MM.1S (cell line): ENCODE measurements around the gene VAV3.

Source experiments
- DNase-seq: peaks from one replicate; pipeline ENCODE4 v3.0.0-alpha.2; 2015
- H2AFZ ChIP-seq: fragments of 300-600 bp; sonication (generic); 2 replicates; pipeline ENCODE4 v1.6.0; 2016; ENCODE audit warnings: antibody characterized with exemption, low read length
- H3F3A ChIP-seq: fragments of 300-600 bp; sonication (generic); 2 replicates; pipeline ENCODE4 v1.6.1; 2016; ENCODE audit warnings: mild to moderate bottlenecking, antibody characterized with exemption, low read length, moderate library complexity, mixed read lengths; ENCODE audit not compliant: insufficient read depth
- H3K27ac ChIP-seq: fragments of 300-600 bp; sonication (generic); 2 replicates; pipeline ENCODE4 v1.5.1; 2016; ENCODE audit warnings: mild to moderate bottlenecking, low read length
- H3K27me3 ChIP-seq: fragments of 300-600 bp; sonication (generic); replicated peaks from 2 replicates; pipeline ENCODE4 v1.6.0; 2016; ENCODE audit warnings: low read length; ENCODE audit not compliant: insufficient read depth
- H3K36me3 ChIP-seq: fragments of 300-600 bp; sonication (generic); replicated peaks from 2 replicates; pipeline ENCODE4 v1.6.1; 2016; ENCODE audit warnings: mild to moderate bottlenecking, low read length, mixed read lengths; ENCODE audit not compliant: insufficient read depth
- H3K4me1 ChIP-seq: fragments of 300-600 bp; sonication (generic); 2 replicates; pipeline ENCODE4 v1.6.1; 2016; ENCODE audit warnings: low read length, mixed read lengths
- H3K4me2 ChIP-seq: fragments of 300-600 bp; sonication (generic); 2 replicates; pipeline ENCODE4 v1.6.0; 2016; ENCODE audit warnings: low read depth, low read length
- H3K4me3 ChIP-seq: fragments of 300-600 bp; sonication (generic); 2 replicates; pipeline ENCODE4 v1.5.1; 2016; ENCODE audit warnings: low read length, mixed read lengths
- H3K79me2 ChIP-seq: fragments of 300-600 bp; sonication (generic); 2 replicates; pipeline ENCODE4 v1.6.1; 2016; ENCODE audit warnings: mixed run types, low read length, mixed read lengths
- H3K9ac ChIP-seq: fragments of 300-600 bp; sonication (generic); 2 replicates; pipeline ENCODE4 v1.6.1; 2016; ENCODE audit warnings: low read length, mixed read lengths
- H3K9me2 ChIP-seq: fragments of 300-600 bp; sonication (generic); replicated peaks from 2 replicates; pipeline ENCODE4 v1.6.1; 2016; ENCODE audit warnings: mild to moderate bottlenecking, low read length, mixed read lengths; ENCODE audit not compliant: insufficient read depth
- H3K9me3 ChIP-seq: fragments of 300-600 bp; sonication (generic); replicated peaks from 2 replicates; pipeline ENCODE4 v1.6.1; 2016; ENCODE audit warnings: mild to moderate bottlenecking, low read length, mixed read lengths; ENCODE audit not compliant: insufficient read depth
- H4K20me1 ChIP-seq: fragments of 300-600 bp; sonication (generic); 2 replicates; pipeline ENCODE4 v1.6.1; 2016; ENCODE audit warnings: mild to moderate bottlenecking, low read length, moderate library complexity, mixed read lengths; ENCODE audit not compliant: insufficient read depth
- EZH2 ChIP-seq: fragments of 300-600 bp; sonication (generic); optimal IDR thresholded peaks from 2 replicates; pipeline ENCODE3; 2017; ENCODE audit warnings: low read depth, mild to moderate bottlenecking, antibody characterized with exemption, low read length, mixed read lengths
- EZH2phosphoT487 ChIP-seq: fragments of 300-600 bp; sonication (generic); IDR thresholded peaks from 2 replicates; pipeline ENCODE4 v1.6.1; 2018; ENCODE audit warnings: antibody characterized with exemption, low read length
- TF ChIP-seq, protein P1 (sequence below): fragments of 300-600 bp; sonication (generic); IDR thresholded peaks from 2 replicates; pipeline ENCODE4 v1.5.1; 2016; ENCODE audit warnings: antibody characterized with exemption, low read length, mixed read lengths

Gene VAV3

GRCh38 chr1:107530543-107530942, 434.4 kb downstream of the VAV3 start:
- Histone ChIP-seq H3K9ac (no peak overlapping the region), H3K4me2 (no peak overlapping the region), H3K9me3 (no peaks in the 10 kb centered on the region), H3F3A (no peaks in the 10 kb centered on the region), H4K20me1 (no peaks in the 10 kb centered on the region), H2AFZ (no peak overlapping the region), H3K79me2 (no peaks in the 10 kb centered on the region), H3K36me3 (no peaks in the 10 kb centered on the region), H3K4me3 (no peak overlapping the region), H3K9me2 (no peaks in the 10 kb centered on the region), H3K27ac (no peak overlapping the region), H3K4me1 (no peaks in the 10 kb centered on the region), H3K27me3 (no peaks in the 10 kb centered on the region)
- TF ChIP-seq, protein P1, sequence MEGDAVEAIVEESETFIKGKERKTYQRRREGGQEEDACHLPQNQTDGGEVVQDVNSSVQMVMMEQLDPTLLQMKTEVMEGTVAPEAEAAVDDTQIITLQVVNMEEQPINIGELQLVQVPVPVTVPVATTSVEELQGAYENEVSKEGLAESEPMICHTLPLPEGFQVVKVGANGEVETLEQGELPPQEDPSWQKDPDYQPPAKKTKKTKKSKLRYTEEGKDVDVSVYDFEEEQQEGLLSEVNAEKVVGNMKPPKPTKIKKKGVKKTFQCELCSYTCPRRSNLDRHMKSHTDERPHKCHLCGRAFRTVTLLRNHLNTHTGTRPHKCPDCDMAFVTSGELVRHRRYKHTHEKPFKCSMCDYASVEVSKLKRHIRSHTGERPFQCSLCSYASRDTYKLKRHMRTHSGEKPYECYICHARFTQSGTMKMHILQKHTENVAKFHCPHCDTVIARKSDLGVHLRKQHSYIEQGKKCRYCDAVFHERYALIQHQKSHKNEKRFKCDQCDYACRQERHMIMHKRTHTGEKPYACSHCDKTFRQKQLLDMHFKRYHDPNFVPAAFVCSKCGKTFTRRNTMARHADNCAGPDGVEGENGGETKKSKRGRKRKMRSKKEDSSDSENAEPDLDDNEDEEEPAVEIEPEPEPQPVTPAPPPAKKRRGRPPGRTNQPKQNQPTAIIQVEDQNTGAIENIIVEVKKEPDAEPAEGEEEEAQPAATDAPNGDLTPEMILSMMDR = no peak
- TF ChIP-seq EZH2phosphoT487 (no peak), EZH2 (no peak)
- DNase-seq = no peak

DNA sequence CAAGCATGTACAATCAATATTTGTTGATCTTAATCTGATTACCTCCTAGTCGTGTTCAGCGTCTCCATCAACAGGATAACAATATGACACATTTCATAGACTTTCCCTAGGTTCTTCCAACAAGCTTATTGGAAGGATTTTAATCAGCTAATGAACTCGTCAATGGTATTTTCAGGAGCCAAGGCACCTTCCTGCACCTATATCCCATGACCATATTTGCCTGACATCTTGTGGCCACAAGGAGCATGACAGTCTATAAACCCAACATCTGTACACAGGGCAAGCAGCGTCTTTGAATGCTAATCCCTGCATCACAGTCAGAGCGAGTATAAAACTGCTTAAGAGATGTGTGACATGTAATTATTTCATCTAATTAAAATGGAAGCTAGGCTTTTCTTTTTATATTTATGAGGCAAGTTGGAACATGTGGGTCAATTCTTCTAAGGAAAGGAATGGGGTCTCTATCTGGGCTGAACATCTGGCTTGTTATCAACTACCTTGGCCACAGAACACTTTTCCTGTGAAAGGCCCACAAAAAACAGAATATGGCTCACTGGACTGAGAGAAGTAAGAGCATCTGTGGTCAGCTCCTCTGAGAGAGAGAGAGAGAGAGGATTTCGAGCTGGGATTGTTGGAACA, 435.4 kb downstream of the VAV3 start:
- Histone ChIP-seq H3K4me2 (no peak overlapping the region), H3K4me3 (no peak overlapping the region), H3K4me1 (peaks cover 8% of the 10 kb centered on the region; the same call in 1 of the 2 replicates), H4K20me1 (no peaks in the 10 kb centered on the region), H3K9me2 (no peaks in the 10 kb centered on the region), H2AFZ (no peak overlapping the region), H3K36me3 (no peaks in the 10 kb centered on the region), H3K79me2 (no peaks in the 10 kb centered on the region), H3K27ac (no peak overlapping the region), H3F3A (no peaks in the 10 kb centered on the region), H3K9ac (no peak overlapping the region), H3K9me3 (no peaks in the 10 kb centered on the region), H3K27me3 (no peaks in the 10 kb centered on the region)
- DNase-seq = peak; percentile 55
- TF ChIP-seq EZH2 = no peak
- TF ChIP-seq, protein P1 = peak; percentile 67

GRCh38 chr1:107526524-107527198, 438.3 kb downstream of the VAV3 start:
- no peak overlapping the region for H3K4me3 ChIP-seq
- H3F3A ChIP-seq = no peaks in the 10 kb centered on the region
- H3K9ac ChIP-seq = no peak overlapping the region
- H3K4me1 ChIP-seq = peaks cover 10% of the 10 kb centered on the region; the same call in 1 of the 2 replicates
- no peaks in the 10 kb centered on the region for H3K27me3 ChIP-seq
- no peak for TF ChIP-seq EZH2phosphoT487
- no peak for TF ChIP-seq EZH2
- TF ChIP-seq, protein P1 = no peak
- no peak overlapping the region for H3K4me2 ChIP-seq
- no peaks in the 10 kb centered on the region for H3K79me2 ChIP-seq
- H3K27ac ChIP-seq = no peak overlapping the region
- no peaks in the 10 kb centered on the region for H3K36me3 ChIP-seq
- H3K9me3 ChIP-seq = no peaks in the 10 kb centered on the region
- H3K9me2 ChIP-seq = no peaks in the 10 kb centered on the region
- H2AFZ ChIP-seq = no peak overlapping the region
- no peaks in the 10 kb centered on the region for H4K20me1 ChIP-seq
- DNase-seq = no peak
